Astrocyte (in vitro differentiated cells and primary cell): ENCODE results near the gene PRR16.
"Not testable (repeated sequence)": the region's sequence is repeated elsewhere in the genome, so short reads cannot be mapped to it uniquely, and the experiment has no call there.

ENCODE experiments used
- CTCF ChIP-seq: IDR thresholded peaks from 2 replicates; pipeline ENCODE4 v1.5.1; 2011; ENCODE audit warnings: low read depth, mild to moderate bottlenecking, inconsistent platforms, low read length, moderate library complexity; ENCODE audit not compliant: insufficient read depth
- EZH2 ChIP-seq: IDR thresholded peaks from 2 replicates; pipeline ENCODE4 v1.6.1; 2012; ENCODE audit warnings: mild to moderate bottlenecking, low read length, inconsistent platforms; ENCODE audit not compliant: insufficient read depth

GRCh38 chr5:120458508-120458847 is 5.6 kb upstream of the PRR16 start:
- not testable (repeated sequence) for TF ChIP-seq EZH2, CTCF
